Measurements from ENCODE around the gene CACNA1C.

Gene CACNA1C

DNA sequence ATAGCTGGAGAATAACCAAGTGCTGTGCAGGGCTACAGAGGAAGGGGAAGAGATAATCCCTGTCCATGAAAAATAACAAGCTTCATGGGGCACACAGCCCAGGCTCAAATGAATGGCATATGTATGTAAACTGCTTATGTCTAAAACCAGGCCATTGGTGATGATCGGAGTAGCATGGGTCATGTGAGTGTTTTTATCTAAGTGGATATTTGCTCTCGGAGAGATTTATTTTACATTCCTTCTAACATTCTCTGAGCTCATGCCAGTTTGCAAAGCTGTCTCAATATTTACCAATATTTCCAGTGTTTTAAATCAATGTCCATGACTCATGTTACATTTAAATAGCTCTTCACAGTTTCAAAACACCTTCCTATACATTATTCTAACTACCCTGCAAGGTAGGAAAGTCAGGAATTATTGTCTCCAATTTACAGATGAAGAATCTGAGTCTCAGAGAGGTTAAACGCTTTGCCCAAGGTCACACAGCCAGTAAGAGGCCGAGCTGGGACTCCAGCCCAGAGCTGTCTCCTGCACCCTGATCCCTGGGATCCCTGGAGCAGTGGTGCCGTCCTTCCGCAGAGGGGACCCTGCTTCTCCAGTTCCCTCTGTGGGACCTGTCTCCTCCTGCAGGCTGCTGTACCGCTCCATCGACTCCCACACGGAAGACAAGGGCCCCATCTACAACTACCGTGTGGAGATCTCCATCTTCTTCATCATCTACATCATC lies 555.3 kb downstream of the CACNA1C start:
- TF ChIP-seq, protein P1, sequence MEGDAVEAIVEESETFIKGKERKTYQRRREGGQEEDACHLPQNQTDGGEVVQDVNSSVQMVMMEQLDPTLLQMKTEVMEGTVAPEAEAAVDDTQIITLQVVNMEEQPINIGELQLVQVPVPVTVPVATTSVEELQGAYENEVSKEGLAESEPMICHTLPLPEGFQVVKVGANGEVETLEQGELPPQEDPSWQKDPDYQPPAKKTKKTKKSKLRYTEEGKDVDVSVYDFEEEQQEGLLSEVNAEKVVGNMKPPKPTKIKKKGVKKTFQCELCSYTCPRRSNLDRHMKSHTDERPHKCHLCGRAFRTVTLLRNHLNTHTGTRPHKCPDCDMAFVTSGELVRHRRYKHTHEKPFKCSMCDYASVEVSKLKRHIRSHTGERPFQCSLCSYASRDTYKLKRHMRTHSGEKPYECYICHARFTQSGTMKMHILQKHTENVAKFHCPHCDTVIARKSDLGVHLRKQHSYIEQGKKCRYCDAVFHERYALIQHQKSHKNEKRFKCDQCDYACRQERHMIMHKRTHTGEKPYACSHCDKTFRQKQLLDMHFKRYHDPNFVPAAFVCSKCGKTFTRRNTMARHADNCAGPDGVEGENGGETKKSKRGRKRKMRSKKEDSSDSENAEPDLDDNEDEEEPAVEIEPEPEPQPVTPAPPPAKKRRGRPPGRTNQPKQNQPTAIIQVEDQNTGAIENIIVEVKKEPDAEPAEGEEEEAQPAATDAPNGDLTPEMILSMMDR (IDR thresholded peaks at IDR 0.05; ENCODE audit: insufficient read depth, low read depth, low read length, missing control alignments) = no peak
- no peak for DNase-seq (ENCODE audit: low read depth)
- no peak overlapping the region for H3K4me3 ChIP-seq (ENCODE audit: low read length)

- no peak overlapping the region for H3K4me3 ChIP-seq (ENCODE audit: low read length)
- no peak for DNase-seq (ENCODE audit: low read depth)
- TF ChIP-seq, protein P1 (IDR thresholded peaks at IDR 0.05; ENCODE audit: insufficient read depth, low read depth, low read length, missing control alignments) = no peak
Observed at GRCh38 chr12:2608608-2608945, 555.8 kb downstream of the CACNA1C start.

- no peak for DNase-seq (ENCODE audit: low read depth)
- no peak overlapping the region for H3K4me3 ChIP-seq (ENCODE audit: low read length)
- TF ChIP-seq, protein P1 (IDR thresholded peaks at IDR 0.05; ENCODE audit: insufficient read depth, low read depth, low read length, missing control alignments) = no peak
Observed at GRCh38 chr12:2609020-2609419, 556.2 kb downstream of the CACNA1C start.

DNA sequence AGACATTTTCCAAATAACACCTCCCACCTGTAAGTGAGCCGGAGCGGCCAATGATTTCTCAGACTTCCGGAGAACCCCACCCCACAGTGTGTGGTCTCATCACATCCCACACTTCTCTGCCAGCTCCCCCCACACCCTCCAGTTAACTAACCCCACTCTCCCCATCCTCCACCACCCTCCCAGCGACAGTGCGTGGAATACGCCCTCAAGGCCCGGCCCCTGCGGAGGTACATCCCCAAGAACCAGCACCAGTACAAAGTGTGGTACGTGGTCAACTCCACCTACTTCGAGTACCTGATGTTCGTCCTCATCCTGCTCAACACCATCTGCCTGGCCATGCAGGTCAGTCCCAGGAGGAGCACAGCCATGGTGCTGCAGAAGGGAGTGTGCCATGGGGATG lies 557.6 kb downstream of the CACNA1C start:
- TF ChIP-seq, protein P1 (IDR thresholded peaks at IDR 0.05; ENCODE audit: insufficient read depth, low read depth, low read length, missing control alignments) = no peak
- no peak for DNase-seq (ENCODE audit: low read depth)
- no peak overlapping the region for H3K4me3 ChIP-seq (ENCODE audit: low read length)

DNA sequence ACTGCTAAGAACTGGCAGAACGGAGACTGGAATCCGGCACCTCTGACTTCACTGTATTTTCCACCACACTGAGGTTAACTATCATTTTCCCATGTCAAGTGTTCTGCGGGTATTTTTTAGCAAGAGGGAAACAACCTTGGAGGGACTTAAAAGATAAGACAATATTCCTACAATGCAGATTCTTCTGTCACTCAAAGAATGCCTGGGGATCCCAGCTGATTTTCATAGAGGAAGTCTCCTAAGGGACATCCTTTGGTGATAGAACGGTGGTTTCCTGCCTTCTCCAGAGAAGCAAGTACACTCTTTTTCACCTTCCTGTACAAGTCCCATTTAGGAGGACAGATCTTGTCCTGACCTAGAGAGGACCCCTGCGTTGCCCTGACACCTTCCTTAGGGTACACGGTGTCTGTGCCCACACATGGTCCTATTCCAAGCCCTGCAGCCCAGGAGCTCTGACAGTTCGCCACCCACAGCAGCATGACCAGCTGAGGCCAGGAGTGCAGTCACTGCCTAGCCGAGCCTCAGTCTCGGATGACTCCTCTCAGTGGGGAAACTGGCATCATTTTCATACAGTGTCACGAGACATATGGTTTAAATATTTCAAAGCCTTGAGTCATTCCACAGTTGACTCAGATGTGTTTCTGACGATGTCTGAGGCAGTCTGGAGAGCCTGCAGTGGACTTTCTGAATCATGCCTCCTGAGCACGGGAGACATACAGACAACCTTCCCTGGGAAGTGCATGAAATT lies 560.7 kb downstream of the CACNA1C start:
- peak; percentile 37 for DNase-seq (ENCODE audit: low read depth)
- TF ChIP-seq, protein P1 (IDR thresholded peaks at IDR 0.05; ENCODE audit: insufficient read depth, low read depth, low read length, missing control alignments) = no peak
- no peak overlapping the region for H3K4me3 ChIP-seq (ENCODE audit: low read length)

DNA sequence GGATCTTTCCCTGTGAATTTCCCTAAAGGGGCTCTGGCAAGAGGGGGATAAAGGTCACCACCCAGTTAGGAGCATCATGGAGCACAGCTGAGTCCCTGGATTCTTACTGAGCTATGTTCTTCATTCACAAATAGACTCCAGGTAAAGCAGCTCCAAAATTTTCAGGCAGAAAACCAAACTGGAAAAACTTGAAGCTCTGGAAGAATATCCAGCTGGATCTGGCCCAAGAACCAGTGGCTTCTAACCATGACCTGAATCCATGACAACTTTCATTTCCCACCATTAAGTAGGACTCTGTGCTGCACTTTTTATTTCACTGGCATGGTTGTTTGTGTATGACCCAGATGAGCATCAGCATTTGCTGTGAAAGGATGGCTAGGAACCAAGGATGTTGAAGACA lies 561.6 kb downstream of the CACNA1C start:
- DNase-seq (ENCODE audit: low read depth) = no peak
- no peak overlapping the region for H3K4me3 ChIP-seq (ENCODE audit: low read length)
- TF ChIP-seq, protein P1 (IDR thresholded peaks at IDR 0.05; ENCODE audit: insufficient read depth, low read depth, low read length, missing control alignments) = no peak

Measured in epithelial cell of esophagus (primary cell).